ENCODE data around the gene C1orf21. TPM values are rescaled to one million over a fixed set of nuclear protein-coding genes. Genes with fewer than 3 reads are reported as not detected.

The C1orf21 gene
- total and polyA plus RNA-seq, 3 experiments from 2014 or later: 6.8 to 23.4 (median 8.2) TPM

GRCh38 chr1:184648160-184648855 is 261.5 kb downstream of the C1orf21 start:
- no peaks in the 10 kb centered on the region for H3K4me1 Mint-ChIP-seq
- Histone ChIP-seq H3K36me3 (ENCODE audit: insufficient read depth, low read length) (no peaks in the 10 kb centered on the region), H3K4me1 (ENCODE audit: insufficient read depth, low read length) (no peaks in the 10 kb centered on the region), H3K27me3 (ENCODE audit: insufficient read depth, low read length, poor library complexity, severe bottlenecking) (no peaks in the 10 kb centered on the region), H3K9me3 (ENCODE audit: low read length) (no peaks in the 10 kb centered on the region), H3K27ac (ENCODE audit: low read depth, low read length) (no peak overlapping the region), H3K4me3 (ENCODE audit: low read length) (no peak overlapping the region)
- no peak overlapping the region for H3K4me3 Mint-ChIP-seq
- CTCF ChIA-PET: no interaction called here
- no peak for DNase-seq
- no peaks in the 10 kb centered on the region for H3K36me3 Mint-ChIP-seq
- H3K9me3 Mint-ChIP-seq: peaks cover 0 to 4% (median 0%) of the 10 kb centered on the region in 5 donors
- H3K27ac Mint-ChIP-seq: no peak overlapping the region
- peaks cover 27 to 58% of the 10 kb centered on the region in 2 donors for H3K27me3 Mint-ChIP-seq
- POLR2A ChIA-PET: no interaction called here

- Histone ChIP-seq H3K4me1 (ENCODE audit: insufficient read depth, low read length) (no peaks in the 10 kb centered on the region), H3K4me3 (ENCODE audit: low read length) (no peak overlapping the region), H3K36me3 (ENCODE audit: insufficient read depth, low read length) (no peaks in the 10 kb centered on the region), H3K9me3 (ENCODE audit: low read length) (no peaks in the 10 kb centered on the region), H3K27ac (ENCODE audit: low read depth, low read length) (no peak overlapping the region), H3K27me3 (ENCODE audit: insufficient read depth, low read length, poor library complexity, severe bottlenecking) (no peaks in the 10 kb centered on the region)
- no peak for DNase-seq
- Mint-ChIP-seq H3K4me3 (no peak overlapping the region), H3K36me3 (no peaks in the 10 kb centered on the region), H3K9me3 (peaks cover 0 to 4% (median 0%) of the 10 kb centered on the region in 5 donors), H3K27me3 (peaks cover 27 to 52% of the 10 kb centered on the region in 2 donors), H3K4me1 (no peaks in the 10 kb centered on the region), H3K27ac (no peak overlapping the region)
- POLR2A ChIA-PET: no interaction called here
- CTCF ChIA-PET: no interaction called here
Observed at GRCh38 chr1:184648856-184649201, 262.0 kb downstream of the C1orf21 start.

- peaks cover 27 to 47% of the 10 kb centered on the region in 2 donors for H3K27me3 Mint-ChIP-seq
- H3K4me1 Mint-ChIP-seq: no peaks in the 10 kb centered on the region
- H3K4me3 ChIP-seq (ENCODE audit: low read length): no peak overlapping the region
- CTCF ChIA-PET: no interaction called here
- H3K9me3 ChIP-seq (ENCODE audit: low read length): no peaks in the 10 kb centered on the region
- peaks cover 0 to 4% (median 0%) of the 10 kb centered on the region in 5 donors for H3K9me3 Mint-ChIP-seq
- POLR2A ChIA-PET: no interaction called here
- H3K27me3 ChIP-seq (ENCODE audit: insufficient read depth, low read length, poor library complexity, severe bottlenecking): no peaks in the 10 kb centered on the region
- H3K27ac Mint-ChIP-seq: peak overlapping the region in 1 of 8 donors; percentile 34
- no peak overlapping the region for H3K27ac ChIP-seq (ENCODE audit: low read depth, low read length)
- no peaks in the 10 kb centered on the region for H3K36me3 ChIP-seq (ENCODE audit: insufficient read depth, low read length)
- no peak for DNase-seq
- no peak overlapping the region for H3K4me3 Mint-ChIP-seq
- H3K4me1 ChIP-seq (ENCODE audit: insufficient read depth, low read length): no peaks in the 10 kb centered on the region
- H3K36me3 Mint-ChIP-seq: no peaks in the 10 kb centered on the region
Observed at GRCh38 chr1:184649451-184649888, 262.6 kb downstream of the C1orf21 start.

- no peaks in the 10 kb centered on the region for H3K9me3 ChIP-seq (ENCODE audit: low read length)
- Mint-ChIP-seq H3K36me3 (no peaks in the 10 kb centered on the region), H3K4me1 (no peaks in the 10 kb centered on the region), H3K27ac (peak overlapping the region in 1 of 8 donors; percentile 27), H3K4me3 (no peak overlapping the region), H3K27me3 (peaks cover 25 to 45% of the 10 kb centered on the region in 2 donors), H3K9me3 (peaks cover 0 to 4% (median 0%) of the 10 kb centered on the region in 5 donors)
- no peak overlapping the region for H3K4me3 ChIP-seq (ENCODE audit: low read length)
- H3K4me1 ChIP-seq (ENCODE audit: insufficient read depth, low read length): no peaks in the 10 kb centered on the region
- ChIA-PET POLR2A (no interaction called here), CTCF (interaction anchor here (0.5 kb wide), 1 partner anchor 1447 kb away, joined by 3 read pairs; no protein-coding TSS in a partner anchor)
- no peaks in the 10 kb centered on the region for H3K36me3 ChIP-seq (ENCODE audit: insufficient read depth, low read length)
- H3K27me3 ChIP-seq (ENCODE audit: insufficient read depth, low read length, poor library complexity, severe bottlenecking): no peaks in the 10 kb centered on the region
- no peak for DNase-seq
- H3K27ac ChIP-seq (ENCODE audit: low read depth, low read length): no peak overlapping the region
Observed at GRCh38 chr1:184650177-184650866, 263.5 kb downstream of the C1orf21 start.

GRCh38 chr1:184655185-184655584 is 268.4 kb downstream of the C1orf21 start:
- no peaks in the 10 kb centered on the region for H3K9me3 ChIP-seq (ENCODE audit: low read length)
- POLR2A ChIA-PET: no interaction called here
- no peaks in the 10 kb centered on the region for H3K27me3 ChIP-seq (ENCODE audit: insufficient read depth, low read length, poor library complexity, severe bottlenecking)
- CTCF ChIA-PET: no interaction called here
- no peak for DNase-seq
- H3K27ac ChIP-seq (ENCODE audit: low read depth, low read length): no peak overlapping the region
- Mint-ChIP-seq H3K27me3 (peaks cover 11 to 21% of the 10 kb centered on the region in 2 donors), H3K4me1 (no peaks in the 10 kb centered on the region), H3K36me3 (no peaks in the 10 kb centered on the region), H3K4me3 (no peak overlapping the region), H3K9me3 (peaks cover 0 to 4% (median 0%) of the 10 kb centered on the region in 5 donors), H3K27ac (no peak overlapping the region)
- no peak overlapping the region for H3K4me3 ChIP-seq (ENCODE audit: low read length)
- H3K4me1 ChIP-seq (ENCODE audit: insufficient read depth, low read length): no peaks in the 10 kb centered on the region
- no peaks in the 10 kb centered on the region for H3K36me3 ChIP-seq (ENCODE audit: insufficient read depth, low read length)

- no peak overlapping the region for H3K4me3 ChIP-seq (ENCODE audit: low read length)
- Mint-ChIP-seq H3K4me3 (no peak overlapping the region), H3K27me3 (peaks cover 11 to 16% of the 10 kb centered on the region in 2 donors), H3K4me1 (no peaks in the 10 kb centered on the region), H3K36me3 (no peaks in the 10 kb centered on the region), H3K9me3 (peaks cover 0 to 4% (median 0%) of the 10 kb centered on the region in 5 donors), H3K27ac (no peak overlapping the region)
- no peaks in the 10 kb centered on the region for H3K9me3 ChIP-seq (ENCODE audit: low read length)
- POLR2A ChIA-PET: no interaction called here
- no peaks in the 10 kb centered on the region for H3K27me3 ChIP-seq (ENCODE audit: insufficient read depth, low read length, poor library complexity, severe bottlenecking)
- CTCF ChIA-PET: no interaction called here
- H3K4me1 ChIP-seq (ENCODE audit: insufficient read depth, low read length): no peaks in the 10 kb centered on the region
- no peaks in the 10 kb centered on the region for H3K36me3 ChIP-seq (ENCODE audit: insufficient read depth, low read length)
- H3K27ac ChIP-seq (ENCODE audit: low read depth, low read length): no peak overlapping the region
- DNase-seq: no peak
Observed at GRCh38 chr1:184656221-184656620, 269.4 kb downstream of the C1orf21 start.

GRCh38 chr1:184658055-184658454 is 271.2 kb downstream of the C1orf21 start:
- POLR2A ChIA-PET: no interaction called here

GRCh38 chr1:184660462-184661191 is 273.8 kb downstream of the C1orf21 start:
- no peaks in the 10 kb centered on the region for H3K36me3 Mint-ChIP-seq
- Histone ChIP-seq H3K27me3 (ENCODE audit: insufficient read depth, low read length, poor library complexity, severe bottlenecking) (no peaks in the 10 kb centered on the region), H3K4me1 (ENCODE audit: insufficient read depth, low read length) (no peaks in the 10 kb centered on the region), H3K27ac (ENCODE audit: low read depth, low read length) (no peak overlapping the region), H3K9me3 (ENCODE audit: low read length) (no peaks in the 10 kb centered on the region), H3K36me3 (ENCODE audit: insufficient read depth, low read length) (no peaks in the 10 kb centered on the region), H3K4me3 (ENCODE audit: low read length) (no peak overlapping the region)
- peaks cover 2 to 17% of the 10 kb centered on the region in 2 donors for H3K27me3 Mint-ChIP-seq
- DNase-seq: no peak
- H3K4me1 Mint-ChIP-seq: peaks cover 10 to 19% (median 14%) of the 10 kb centered on the region in 3 donors
- no peak overlapping the region for H3K4me3 Mint-ChIP-seq
- H3K27ac Mint-ChIP-seq: no peak overlapping the region
- POLR2A ChIA-PET: no interaction called here
- CTCF ChIA-PET: interaction anchor here (1.1 kb wide), 1 partner anchor 9 kb away, joined by 3 read pairs; no protein-coding TSS in a partner anchor
- H3K9me3 Mint-ChIP-seq: no peaks in the 10 kb centered on the region

More at GRCh38 chr1:184658055-184658454, 271.2 kb downstream of the C1orf21 start:
- DNase-seq: no peak
- Mint-ChIP-seq H3K4me3 (no peak overlapping the region), H3K27ac (no peak overlapping the region), H3K36me3 (no peaks in the 10 kb centered on the region), H3K27me3 (peaks cover 0 to 2% of the 10 kb centered on the region in 2 donors), H3K4me1 (peaks cover 9 to 11% (median 10%) of the 10 kb centered on the region in 3 donors), H3K9me3 (no peaks in the 10 kb centered on the region)
- Histone ChIP-seq H3K27ac (ENCODE audit: low read depth, low read length) (no peak overlapping the region), H3K27me3 (ENCODE audit: insufficient read depth, low read length, poor library complexity, severe bottlenecking) (no peaks in the 10 kb centered on the region), H3K9me3 (ENCODE audit: low read length) (no peaks in the 10 kb centered on the region), H3K36me3 (ENCODE audit: insufficient read depth, low read length) (no peaks in the 10 kb centered on the region), H3K4me3 (ENCODE audit: low read length) (no peak overlapping the region), H3K4me1 (ENCODE audit: insufficient read depth, low read length) (no peaks in the 10 kb centered on the region)
- CTCF ChIA-PET: no interaction called here
